GM12878 (cell line): ENCODE data around the gene SLC6A3.

ENCODE experiments used
- CBX5 ChIP-seq: sonication (generic); IDR thresholded peaks from 2 replicates; pipeline ENCODE4 v1.6.1; 2016; ENCODE audit warnings: low read depth, moderate library complexity, mild to moderate bottlenecking, inconsistent platforms
- EGR1 ChIP-seq, 2 experiments: IDR thresholded peaks; 1 replicate in 1 of 2; 2 replicates in 1 of 2; pipeline ENCODE4 v1.6.1; 2011 to 2012; ENCODE audit warnings: low read depth in 2 of 2, low read length in 2 of 2, borderline replicate concordance in 1 of 2, mild to moderate bottlenecking in 1 of 2, moderate library complexity in 1 of 2
- EP300 ChIP-seq, 2 experiments: fragments of 150-350 bp in 1 of 2; IDR thresholded peaks; 2 replicates each; pipeline ENCODE4 v1.6.1; 2011 to 2012; ENCODE audit warnings: low read depth in 2 of 2, low read length in 2 of 2, borderline replicate concordance in 1 of 2, improper control_type of control experiment in 1 of 2, inconsistent platforms in 1 of 2; ENCODE audit not compliant: control insufficient read depth in 1 of 2
- HDGF ChIP-seq: fragments of 450-650 bp; IDR thresholded peaks from 2 replicates; pipeline ENCODE4 v1.6.1; 2016; ENCODE audit warnings: antibody characterized with exemption
- POLR2A ChIP-seq: IDR thresholded peaks from 2 replicates; pipeline ENCODE4 v1.6.1; 2011; ENCODE audit warnings: low read depth, mild to moderate bottlenecking, low read length
- SMAD1 ChIP-seq: fragments of 450-650 bp; IDR thresholded peaks from 2 replicates; pipeline ENCODE4 v1.6.1; 2018; ENCODE audit warnings: mild to moderate bottlenecking, low read depth; ENCODE audit not compliant: partially characterized antibody
- SRF ChIP-seq, 2 experiments: IDR thresholded peaks; 2 replicates each; pipeline ENCODE4 v1.6.1; 2011; ENCODE audit warnings: low read depth in 2 of 2, low read length in 2 of 2, mild to moderate bottlenecking in 1 of 2, moderate library complexity in 1 of 2
- ZBED1 ChIP-seq: IDR thresholded peaks from 2 replicates; pipeline ENCODE4 v1.6.1; 2016; ENCODE audit warnings: borderline replicate concordance
- ZZZ3 ChIP-seq: IDR thresholded peaks from 2 replicates; pipeline ENCODE4 v1.6.1; 2011; ENCODE audit warnings: low read depth; ENCODE audit not compliant: control insufficient read depth, insufficient read length

DNA sequence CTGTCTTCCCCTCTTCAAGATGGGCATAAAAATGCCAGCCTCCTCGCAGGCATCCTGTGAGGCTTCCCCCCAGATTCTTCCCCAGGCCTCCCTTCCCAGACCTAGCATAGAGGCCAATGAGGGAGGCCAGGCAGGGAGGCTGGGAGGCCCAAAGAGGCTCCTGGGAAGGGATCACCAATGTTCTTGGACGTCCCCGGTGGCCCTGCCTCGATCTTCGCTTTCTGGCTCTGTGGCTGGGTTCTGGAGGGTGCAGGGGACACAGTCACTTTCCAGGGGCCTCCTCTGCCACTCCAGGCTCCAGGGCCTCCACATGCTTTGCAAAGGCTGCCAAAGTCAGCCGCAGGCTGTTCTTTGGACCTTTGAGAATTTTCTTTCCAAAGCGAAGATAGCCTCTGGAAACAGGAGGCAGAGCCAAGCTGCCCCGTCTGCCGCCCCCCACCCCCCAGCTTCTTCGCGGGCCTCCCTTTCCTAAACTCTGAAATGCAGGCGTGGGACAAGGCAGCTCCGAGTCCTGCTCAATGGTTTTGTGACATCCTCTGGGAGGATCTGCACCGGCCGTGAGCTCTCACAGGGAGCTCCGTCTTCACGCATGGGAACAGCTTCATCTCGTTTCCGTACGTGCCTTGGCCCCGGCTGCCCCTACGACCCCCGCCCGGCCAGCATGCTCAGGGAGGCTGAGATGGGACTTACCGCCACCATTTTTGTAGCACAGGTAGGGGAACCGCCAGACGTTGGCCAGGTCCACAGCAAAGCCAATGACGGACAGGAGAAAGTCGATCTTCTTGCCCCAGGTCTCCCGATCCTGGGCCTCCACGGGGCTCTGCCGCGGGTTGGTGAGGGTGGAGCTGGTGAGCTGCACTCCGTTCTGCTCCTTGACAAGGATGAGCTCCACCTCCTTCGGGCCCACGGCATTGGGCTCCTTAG, 2.8 kb downstream of the SLC6A3 start:
- TF ChIP-seq EGR1 (IDR thresholded peaks at IDR 0.05; ENCODE audit: borderline replicate concordance in 1 of 2, low read depth in 2 of 2, low read length in 2 of 2): no peak
- TF ChIP-seq EP300 (IDR thresholded peaks at IDR 0.05; ENCODE audit: borderline replicate concordance in 1 of 2, control insufficient read depth in 1 of 2, low read depth in 2 of 2, low read length in 2 of 2): no peak
- no peak for TF ChIP-seq CBX5
- TF ChIP-seq SRF (IDR thresholded peaks at IDR 0.05; ENCODE audit: low read depth in 2 of 2, low read length in 2 of 2): no peak
- TF ChIP-seq ZBED1: no peak
- no peak for TF ChIP-seq ZZZ3
- no peak for TF ChIP-seq POLR2A
- no peak for TF ChIP-seq HDGF
- no peak for TF ChIP-seq SMAD1
